Motor neuron (in vitro differentiated cells): ENCODE measurements around the gene CLIC4. TPM values are rescaled to one million over a fixed set of nuclear protein-coding genes. Genes with fewer than 3 reads are reported as not detected.

Source experiments
- ATAC-seq, 8 experiments: fragments of 200-7000 bp; cut with Tn5 transposase; replicated peaks in 6 of 8; 2 replicates each; pipeline ENCODE4 v1.8.0; 2021; ENCODE audit warnings: mild to moderate bottlenecking in 8 of 8, moderate library complexity in 8 of 8
- H3K27ac ChIP-seq, 2 donors: fragments of 250-450 bp; sonication (Bioruptor Pico); 2 replicates each; pipeline ENCODE4 v1.9.0; 2021; ENCODE audit warnings: antibody characterized with exemption in 2 of 2, mild to moderate bottlenecking in 2 of 2, moderate library complexity in 1 of 2
- H3K4me1 ChIP-seq, 2 donors: fragments of 250-450 bp; sonication (Bioruptor Pico); replicated peaks in 1 of 2; 2 replicates each; pipeline ENCODE4 v1.6.1; 2021; ENCODE audit warnings: antibody characterized with exemption in 2 of 2, mild to moderate bottlenecking in 2 of 2, moderate library complexity in 1 of 2
- H3K4me3 ChIP-seq, 5 donors: fragments of 250-450 bp; sonication (Bioruptor Pico); 2 replicates each; pipeline ENCODE4 v1.9.0; 2021; ENCODE audit warnings: antibody characterized with exemption in 5 of 5, mild to moderate bottlenecking in 5 of 5, moderate library complexity in 4 of 5
- WGBS, 10 experiments: fragments of 450-650 bp; shearing (Covaris generic); methylation state at CpG; one replicate each; pipeline ENCODE4 v1.0.0; 2022; 5-methylcytosine and 5-hydroxymethylcytosine counted together
- in situ Hi-C, 9 experiments: fragments of 400-800 bp; cut with MboI; loops; one replicate each; pipeline ENCODE4 v1.15.0; 2021; ENCODE audit warnings: low sequenced_read_pairs in 9 of 9, low pct_unique_long_range_greater_than_20kb in 2 of 9; ENCODE audit not compliant: unreplicated experiment in 9 of 9
- total RNA-seq, 8 experiments: library from RNA; unstranded; fragments of 300-600 nt; gene quantifications; 2 replicates each; pipeline versions ENCODE4 v1.2.3 to v1.2.4, GENCODE V29; 2022

The CLIC4 gene
- total RNA-seq, 8 experiments from 2014 or later: 77.0 to 188 (median 106) TPM

- in situ Hi-C loops: no loop called here
Measured at GRCh38 chr1:24855474-24855873, 110.2 kb downstream of the CLIC4 start.

GRCh38 chr1:24856787-24857506 lies 111.7 kb downstream of the CLIC4 start:
- WGBS, 10 experiments: 69 to 100% (median 88%) methylated on average over 2 to 16 of the region's 16 CpGs; no CpG with 5 or more reads in 1 of the 10 experiments
- H3K4me3 ChIP-seq: no peak overlapping the region
- no peak overlapping the region for H3K27ac ChIP-seq
- ATAC-seq: no peak
- no peaks in the 10 kb centered on the region for H3K4me1 ChIP-seq
- in situ Hi-C loops: no loop called here

More at GRCh38 chr1:24855474-24855873, 110.2 kb downstream of the CLIC4 start:
- Histone ChIP-seq H3K4me3 (no peak overlapping the region), H3K27ac (no peak overlapping the region), H3K4me1 (no peaks in the 10 kb centered on the region)
- WGBS, 10 experiments: 40 to 100% (median 70%) methylated on average over 1 to 5 of the region's 5 CpGs; no CpG with 5 or more reads in 1 of the 10 experiments
- no peak for ATAC-seq

GRCh38 chr1:24857507-24858133 lies 112.4 kb downstream of the CLIC4 start:
- 72 to 100% (median 87%) methylated on average over 1 to 6 of the region's 6 CpGs; no CpG with 5 or more reads in 4 of the 10 experiments for whole genome bisulfite sequencing, 10 experiments
- Histone ChIP-seq H3K27ac (no peak overlapping the region), H3K4me1 (no peaks in the 10 kb centered on the region), H3K4me3 (no peak overlapping the region)
- no peak for ATAC-seq
- in situ Hi-C loops: no loop called here

GRCh38 chr1:24858277-24858676 lies 113.0 kb downstream of the CLIC4 start:
- in situ Hi-C loops: no loop called here
- no peak overlapping the region for H3K27ac ChIP-seq
- H3K4me3 ChIP-seq: no peak overlapping the region
- ATAC-seq: no peak
- no peaks in the 10 kb centered on the region for H3K4me1 ChIP-seq
- WGBS, 10 experiments: 40 to 100% (median 71%) methylated on average over 1 of the region's 1 CpG; no CpG with 5 or more reads in 5 of the 10 experiments

- in situ Hi-C loops: no loop called here
- Histone ChIP-seq H3K27ac (no peak overlapping the region), H3K4me3 (no peak overlapping the region), H3K4me1 (no peaks in the 10 kb centered on the region)
- 62 to 93% (median 87%) methylated on average over 3 to 9 of the region's 10 CpGs; no CpG with 5 or more reads in 2 of the 10 experiments for WGBS, 10 experiments
- ATAC-seq: no peak
Measured at GRCh38 chr1:24859063-24860010, 114.1 kb downstream of the CLIC4 start.

- ATAC-seq: no peak
- WGBS, 10 experiments: 57 to 100% (median 85%) methylated on average over 2 to 14 of the region's 15 CpGs; no CpG with 5 or more reads in 4 of the 10 experiments
- no peak overlapping the region for H3K4me3 ChIP-seq
- H3K4me1 ChIP-seq: no peaks in the 10 kb centered on the region
- in situ Hi-C loops: no loop called here
- H3K27ac ChIP-seq: no peak overlapping the region
Measured at GRCh38 chr1:24860841-24861240, 115.6 kb downstream of the CLIC4 start.

- Histone ChIP-seq H3K4me1 (no peaks in the 10 kb centered on the region), H3K27ac (no peak overlapping the region), H3K4me3 (no peak overlapping the region)
- in situ Hi-C loops: no loop called here
- peak in 5 of 8 experiments; percentile 38 to 61 (median 49) for ATAC-seq
- WGBS, 10 experiments: 10 to 65% (median 51%) methylated on average over 3 to 24 of the region's 28 CpGs; no CpG with 5 or more reads in 2 of the 10 experiments
Measured at GRCh38 chr1:24861821-24862727, 116.8 kb downstream of the CLIC4 start.

- H3K4me3 ChIP-seq: no peak overlapping the region
- WGBS, 10 experiments: 30 to 100% (median 86%) methylated on average over 2 to 12 of the region's 12 CpGs; no CpG with 5 or more reads in 3 of the 10 experiments
- in situ Hi-C loops: no loop called here
- no peak overlapping the region for H3K27ac ChIP-seq
- no peaks in the 10 kb centered on the region for H3K4me1 ChIP-seq
- no peak for ATAC-seq
Measured at GRCh38 chr1:24862775-24863483, 117.7 kb downstream of the CLIC4 start.

- in situ Hi-C loops: no loop called here
- Histone ChIP-seq H3K4me1 (no peaks in the 10 kb centered on the region), H3K4me3 (no peak overlapping the region), H3K27ac (no peak overlapping the region)
- 37 to 84% (median 59%) methylated on average over 1 to 7 of the region's 8 CpGs; no CpG with 5 or more reads in 1 of the 10 experiments for WGBS, 10 experiments
- no peak for ATAC-seq
Measured at GRCh38 chr1:24864370-24864777, 119.1 kb downstream of the CLIC4 start.

GRCh38 chr1:24865168-24865567 lies 119.9 kb downstream of the CLIC4 start:
- ATAC-seq: no peak
- Histone ChIP-seq H3K4me3 (no peak overlapping the region), H3K27ac (no peak overlapping the region), H3K4me1 (no peaks in the 10 kb centered on the region)
- 60 to 95% (median 88%) methylated on average over 3 to 7 of the region's 7 CpGs; no CpG with 5 or more reads in 3 of the 10 experiments for WGBS, 10 experiments
- in situ Hi-C loops: no loop called here

- in situ Hi-C loops: no loop called here
- no peak overlapping the region for H3K4me3 ChIP-seq
- WGBS, 10 experiments: 79 to 100% (median 93%) methylated on average over 1 to 3 of the region's 3 CpGs; no CpG with 5 or more reads in 5 of the 10 experiments
- H3K27ac ChIP-seq: no peak overlapping the region
- H3K4me1 ChIP-seq: no peaks in the 10 kb centered on the region
- ATAC-seq: no peak
Measured at GRCh38 chr1:24865587-24865986, 120.3 kb downstream of the CLIC4 start.
